ENCODE measurements around the gene TBC1D10A.
A peak's percentile ranks its signal among the peaks of the same experiment; 100 is the strongest.

The TBC1D10A gene

DNA sequence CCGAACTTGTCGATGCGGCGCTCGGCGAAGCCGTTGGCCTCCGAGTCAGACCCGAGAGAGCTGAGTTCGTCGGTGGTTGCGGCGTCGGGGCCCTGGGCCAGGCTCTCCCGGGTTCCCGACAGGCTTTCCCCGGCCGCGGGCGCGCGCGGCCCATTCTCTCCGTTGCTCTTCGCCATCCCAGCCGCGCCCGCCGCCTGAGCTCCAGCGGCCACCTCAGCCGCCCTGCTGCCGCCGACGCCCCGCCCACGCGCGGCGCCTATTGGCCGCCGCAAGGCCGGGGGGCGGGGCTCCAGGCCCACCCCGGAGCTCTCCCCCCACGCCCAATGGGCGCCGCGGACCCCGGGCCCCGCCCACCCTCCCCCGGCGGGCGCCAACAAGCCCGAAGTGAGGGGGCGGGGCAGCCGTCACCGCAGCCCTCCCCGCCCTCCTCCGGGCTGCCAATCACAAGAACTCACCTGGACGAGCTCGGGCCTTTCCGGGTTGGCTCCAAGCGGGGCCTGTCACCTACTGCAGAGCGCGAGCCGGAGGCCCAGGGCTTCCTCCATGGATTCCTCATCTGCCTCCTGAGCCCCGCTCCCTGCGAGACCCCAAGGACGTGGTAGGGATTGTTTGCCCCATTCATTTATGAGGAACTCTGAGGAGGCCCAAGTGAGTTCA, at the start of gene TBC1D10A:
TSS of gene TBC1D10A (minus strand) at position 236 of the 657 bp plus-strand sequence. CDS start at position 176, 60 bp downstream.
- DNase-seq, result peak; percentile 80 to 83

DNA sequence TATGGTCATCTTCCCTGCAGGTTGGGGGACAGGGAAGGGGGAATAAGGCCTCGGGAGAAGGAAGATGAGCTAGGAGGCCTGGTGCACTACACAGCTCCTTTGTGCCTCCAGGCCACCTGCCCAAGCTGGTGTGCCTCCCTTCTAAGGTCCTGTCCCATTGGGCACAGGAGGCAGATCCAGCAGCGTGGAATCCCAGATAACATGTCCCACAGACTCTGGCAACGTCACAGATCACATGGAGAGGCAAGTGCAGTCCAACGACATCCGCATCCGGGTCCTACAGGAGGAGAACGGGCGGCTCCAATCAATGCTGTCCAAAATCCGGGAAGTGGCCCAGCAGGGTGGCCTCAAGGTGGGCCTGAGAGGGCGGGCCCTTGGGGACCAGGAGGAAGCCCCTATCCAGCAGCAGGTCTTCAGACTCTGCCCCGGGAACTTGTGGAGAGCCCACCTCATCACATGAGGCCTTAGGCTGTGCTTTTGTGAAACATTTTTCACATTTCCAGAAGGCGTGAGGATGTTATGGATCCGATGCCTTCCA, 48.6 kb upstream of the TBC1D10A start:
- no peak for DNase-seq

DNA sequence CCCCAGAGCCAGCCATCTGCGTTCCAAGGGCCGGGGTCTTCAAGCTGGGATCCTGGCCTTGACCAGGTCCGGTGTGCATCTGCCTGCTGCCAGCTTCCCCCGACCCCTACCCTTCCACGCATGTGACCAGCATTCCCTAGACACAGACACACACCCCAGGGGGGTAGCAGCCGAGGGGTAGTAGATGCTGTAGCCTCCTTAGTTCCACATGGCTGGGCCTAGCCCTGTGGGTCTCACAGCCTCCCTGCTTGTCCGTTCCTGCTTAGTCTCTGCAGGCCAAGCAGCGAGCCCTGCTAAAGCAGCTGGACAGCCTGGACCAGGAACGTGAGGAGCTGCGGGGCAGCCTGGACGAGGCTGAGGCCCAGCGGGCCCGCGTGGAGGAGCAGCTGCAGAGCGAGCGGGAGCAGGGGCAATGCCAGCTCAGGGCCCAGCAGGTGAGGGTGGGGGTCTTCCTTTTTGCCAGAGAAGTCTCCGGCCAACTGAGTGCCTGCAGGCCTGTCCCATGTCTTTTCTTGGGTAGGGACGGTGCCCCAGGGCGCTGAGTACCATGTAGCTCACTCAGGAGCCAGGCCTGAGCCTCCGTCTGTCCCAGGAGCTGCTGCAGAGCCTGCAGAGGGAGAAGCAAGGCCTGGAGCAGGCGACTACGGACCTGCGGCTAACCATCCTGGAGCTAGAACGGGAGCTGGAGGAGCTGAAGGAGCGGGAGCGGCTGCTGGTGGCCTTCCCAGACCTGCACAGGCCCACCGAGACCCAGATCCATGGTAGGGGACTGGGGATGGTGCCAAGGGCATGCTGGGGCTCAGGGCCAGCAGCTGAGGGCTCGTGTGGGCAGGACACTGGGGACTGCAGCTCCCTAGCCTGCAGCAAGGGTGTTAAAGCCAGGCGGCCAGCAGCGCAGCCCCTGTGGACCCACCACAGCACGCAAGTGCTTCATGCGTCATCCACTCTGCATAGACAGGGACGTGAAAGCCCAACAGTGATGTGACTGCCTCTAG, 46.9 kb upstream of the TBC1D10A start:
- DNase-seq, result no peak

DNA sequence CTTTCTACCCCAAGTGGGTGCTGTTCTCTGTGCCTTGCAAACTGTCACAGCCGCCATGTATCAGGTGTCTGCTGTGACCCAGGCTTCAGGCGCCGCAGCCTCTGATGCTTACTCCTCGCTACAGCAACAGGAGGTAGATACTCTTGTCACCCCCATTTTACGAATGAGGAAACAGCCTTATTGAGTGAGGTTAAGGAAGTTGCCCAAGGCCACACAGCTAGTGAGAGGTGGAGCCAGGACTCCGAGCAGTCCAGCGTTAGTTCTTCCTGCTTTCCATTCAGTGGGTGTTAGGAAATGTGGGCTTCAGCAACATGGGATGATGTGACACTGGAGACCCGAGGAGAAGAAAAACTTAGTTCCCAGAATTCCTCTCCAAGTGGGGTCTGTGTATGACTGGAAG, 46.2 kb upstream of the TBC1D10A start:
- DNase-seq, result peak; percentile 69 to 80

GRCh38 chr22:30371981-30372380, 45.2 kb upstream of the TBC1D10A start:
- no peak for DNase-seq

GRCh38 chr22:30371321-30371720, 44.6 kb upstream of the TBC1D10A start:
- no peak for DNase-seq

- DNase-seq, result no peak
These were observed 44.0 kb upstream of the TBC1D10A start for GRCh38 chr22:30370641-30371230.

DNA sequence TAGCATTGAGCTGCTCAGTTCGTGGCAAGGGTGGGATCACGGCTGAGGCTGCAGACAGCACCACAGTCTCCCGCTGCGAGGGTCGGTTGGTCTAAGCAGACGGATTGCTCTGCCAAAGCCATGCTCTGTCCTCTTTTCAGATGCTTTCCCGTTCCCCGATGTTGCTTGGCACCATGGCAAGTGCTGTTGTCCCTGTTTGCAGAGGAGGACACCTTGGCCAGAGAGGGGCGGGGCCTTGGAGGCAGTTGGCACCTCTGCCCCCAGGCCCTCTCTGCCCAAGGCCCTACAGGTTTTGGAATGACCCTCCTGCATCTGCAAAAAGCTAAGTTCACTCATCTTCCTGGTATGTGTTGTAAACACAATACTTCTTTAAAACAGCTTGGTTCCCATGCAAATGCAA, 41.7 kb upstream of the TBC1D10A start:
- no peak for DNase-seq

GRCh38 chr22:30365891-30366290, 39.1 kb upstream of the TBC1D10A start:
- DNase-seq, result no peak

- DNase-seq, result no peak
These were observed 36.0 kb upstream of the TBC1D10A start for GRCh38 chr22:30362651-30363281.

DNA sequence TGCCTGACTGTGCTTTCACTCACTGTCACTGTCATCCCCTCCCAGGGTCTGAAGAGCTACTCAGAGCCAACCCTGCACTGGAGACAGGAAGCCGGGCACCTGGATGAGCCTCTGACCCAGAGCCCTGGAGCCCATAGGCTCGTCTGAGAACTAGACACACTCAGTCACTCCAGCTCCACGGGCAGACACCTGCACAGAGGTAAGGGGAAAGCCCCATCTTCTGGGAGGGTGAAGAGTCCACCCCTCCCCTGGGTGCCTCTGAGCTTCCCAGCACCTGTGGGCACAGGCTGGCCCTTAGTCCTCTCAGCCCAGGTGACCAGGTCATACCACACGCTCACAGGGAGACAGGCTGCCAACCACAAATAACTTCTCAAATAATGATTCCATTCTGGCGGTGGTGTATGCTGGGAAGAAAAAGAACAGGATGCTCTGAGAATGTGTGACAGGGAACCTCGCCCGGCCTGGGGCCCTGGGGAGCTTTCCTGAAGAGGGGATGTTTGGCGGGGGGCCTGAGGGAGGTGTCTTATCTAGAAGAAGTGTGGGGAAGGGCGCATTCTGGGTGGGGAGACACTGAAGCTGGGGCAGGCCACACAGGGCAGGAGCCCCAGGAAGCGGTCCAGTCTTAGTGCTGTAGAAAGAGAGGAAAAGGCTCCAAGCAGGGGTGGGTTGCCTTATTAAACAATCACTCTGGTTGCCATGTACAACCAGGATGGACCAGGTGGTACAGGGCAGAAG, 35.3 kb upstream of the TBC1D10A start:
- no peak for DNase-seq

- DNase-seq, result no peak
These were observed 31.8 kb upstream of the TBC1D10A start for GRCh38 chr22:30358541-30358940.

DNA sequence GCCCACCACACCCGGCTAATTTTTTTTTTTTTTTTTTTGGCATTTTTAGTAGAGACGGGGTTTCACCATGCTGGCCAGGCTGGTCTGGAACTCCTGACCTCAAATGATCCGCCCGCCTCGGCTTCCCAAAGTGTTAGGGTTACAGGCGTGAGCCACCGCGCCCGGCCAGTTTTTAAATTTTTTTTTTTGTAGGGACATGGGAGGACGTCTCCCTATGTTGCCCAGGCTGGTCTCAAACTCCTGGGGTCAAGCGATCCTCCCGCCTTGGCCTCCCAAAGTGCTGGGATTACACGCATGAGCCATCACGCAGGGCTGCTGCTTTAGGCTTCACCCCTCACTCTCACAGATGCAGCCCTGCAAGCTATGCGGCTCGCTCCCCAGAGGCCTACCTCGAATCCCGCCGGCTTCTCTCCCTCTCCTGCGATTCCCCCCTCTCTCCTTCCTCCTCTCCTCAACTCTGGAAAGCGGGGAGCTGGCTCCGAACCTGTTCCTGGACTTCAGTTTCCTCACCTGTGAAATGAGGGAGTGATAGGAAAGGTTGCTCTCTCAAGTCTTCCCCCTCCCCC, 31.0 kb upstream of the TBC1D10A start:
- no peak for DNase-seq

- no peak for DNase-seq
These were observed 30.5 kb upstream of the TBC1D10A start for GRCh38 chr22:30357236-30357570.

DNA sequence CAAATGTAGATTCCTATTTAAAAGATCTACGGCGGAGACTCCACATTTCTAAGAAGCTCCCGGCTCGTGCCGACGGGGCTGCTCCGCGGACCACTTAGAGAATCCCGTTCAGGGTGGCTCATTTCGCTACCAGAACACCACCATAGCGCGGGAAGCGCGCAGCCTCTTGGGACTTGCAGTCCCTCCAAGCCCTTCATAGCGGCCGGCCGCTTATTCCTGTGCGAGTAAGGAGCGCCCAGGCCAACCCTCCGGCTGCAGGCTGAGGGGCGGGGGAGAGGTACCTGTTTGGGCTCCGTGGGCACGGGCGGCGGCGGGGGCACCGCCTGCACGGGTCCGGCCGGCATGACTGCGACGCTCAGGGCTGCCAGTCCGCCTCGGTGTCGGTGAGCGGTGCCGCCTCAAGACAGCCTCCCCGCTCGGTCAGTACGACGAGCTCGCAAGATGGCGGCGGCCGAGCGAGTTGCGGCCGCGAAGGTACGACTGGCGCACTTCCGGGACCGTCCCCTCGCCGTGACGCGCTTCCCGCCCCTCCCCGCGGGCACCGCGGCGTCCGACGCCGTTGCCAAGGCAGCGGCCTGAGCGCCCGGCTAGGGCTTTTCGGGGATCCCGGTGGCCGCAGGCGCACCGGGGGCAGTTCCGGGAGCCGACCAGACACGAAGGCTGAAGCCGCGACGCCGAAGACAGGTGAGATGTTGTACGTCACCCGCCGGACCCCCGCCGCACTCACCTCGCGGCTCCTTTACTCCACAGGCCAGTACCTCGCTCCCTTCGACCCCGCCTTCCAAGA, 29.9 kb upstream of the TBC1D10A start, which contains the start of the genes CCDC157 and SF3A1:
TSS of gene CCDC157 (plus strand) at position 559 of the 787 bp plus-strand sequence. CDS start 8,994 bp downstream, outside the sequence.
TSS of gene SF3A1 (minus strand) at position 446 of the 787 bp plus-strand sequence. CDS start at position 344, 102 bp downstream.
- peak; percentile 76 to 78 for DNase-seq

- DNase-seq, result no peak
These were observed 27.9 kb upstream of the TBC1D10A start for GRCh38 chr22:30354644-30355043.

GRCh38 chr22:30351226-30351625, 24.5 kb upstream of the TBC1D10A start:
- no peak for DNase-seq

GRCh38 chr22:30348809-30349208, 22.1 kb upstream of the TBC1D10A start:
- DNase-seq, result no peak

DNA sequence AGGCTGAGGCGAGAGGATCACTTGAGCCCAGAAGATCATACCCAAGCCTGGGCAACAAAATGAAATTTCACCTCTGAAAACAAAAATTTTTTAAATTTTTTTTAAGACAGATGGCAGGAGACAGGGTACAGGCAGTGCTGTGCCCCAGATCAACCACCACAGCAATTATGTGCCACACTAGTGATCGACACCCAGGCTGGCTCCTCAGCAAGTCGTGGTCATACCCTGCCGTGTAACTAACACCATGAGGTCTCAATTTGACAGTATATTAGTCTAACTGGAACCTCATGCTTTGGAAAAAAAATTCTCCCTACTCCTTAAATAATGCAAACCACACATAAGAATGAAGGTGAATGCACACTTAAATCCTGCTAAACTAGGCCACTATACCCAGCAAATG, 21.7 kb upstream of the TBC1D10A start:
- DNase-seq, result no peak

- DNase-seq, result no peak
These were observed 20.6 kb upstream of the TBC1D10A start for GRCh38 chr22:30347255-30347892.

Measured in AML-193 (cell line).